Ureter (tissue), 1 donor: ENCODE measurements around the gene PRPF6. TPM values are rescaled to one million over a fixed set of nuclear protein-coding genes. Genes with fewer than 3 reads are reported as not detected.

Source experiments
- DNase-seq: peaks from one replicate; pipeline ENCODE4 v3.0.0-alpha.2; 2020; ENCODE audit warnings: low spot score
- total RNA-seq: library from RNA; stranded (reverse); gene quantifications from one replicate; pipeline ENCODE4 v1.2.4, GENCODE V29; 2023
- donor health status: DM: yes; HTN: yes; CAD: no.

PRPF6 gene
- total RNA-seq, 1 donor from 2014 or later, result 75.0 TPM

DNA sequence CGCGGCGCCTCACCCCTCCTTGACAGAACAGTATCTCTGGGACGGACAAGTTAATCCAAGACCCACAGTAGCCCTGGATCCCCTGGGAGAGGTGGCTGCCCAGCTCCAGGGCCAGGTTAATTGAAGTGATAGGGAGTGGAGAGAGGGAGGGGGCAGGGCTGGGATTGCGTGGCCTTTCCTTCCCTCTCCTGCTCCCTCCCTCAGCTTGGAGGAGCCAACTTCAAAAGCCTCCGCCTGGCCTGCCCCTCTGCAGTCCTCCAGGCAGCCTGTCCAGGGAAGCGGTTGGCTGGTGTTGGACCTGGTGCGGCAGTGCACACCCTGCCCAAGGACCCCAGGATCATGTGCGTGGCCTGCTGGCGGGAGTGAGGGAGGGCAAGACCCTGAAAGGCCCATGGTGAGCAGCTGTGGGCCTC lies 55.0 kb downstream of the PRPF6 start, which contains the start of gene C20orf204:
TSS of gene C20orf204 (plus strand) at position 250 of the 413 bp plus-strand sequence. CDS start at position 392, 142 bp downstream.
- DNase-seq, result no peak

DNA sequence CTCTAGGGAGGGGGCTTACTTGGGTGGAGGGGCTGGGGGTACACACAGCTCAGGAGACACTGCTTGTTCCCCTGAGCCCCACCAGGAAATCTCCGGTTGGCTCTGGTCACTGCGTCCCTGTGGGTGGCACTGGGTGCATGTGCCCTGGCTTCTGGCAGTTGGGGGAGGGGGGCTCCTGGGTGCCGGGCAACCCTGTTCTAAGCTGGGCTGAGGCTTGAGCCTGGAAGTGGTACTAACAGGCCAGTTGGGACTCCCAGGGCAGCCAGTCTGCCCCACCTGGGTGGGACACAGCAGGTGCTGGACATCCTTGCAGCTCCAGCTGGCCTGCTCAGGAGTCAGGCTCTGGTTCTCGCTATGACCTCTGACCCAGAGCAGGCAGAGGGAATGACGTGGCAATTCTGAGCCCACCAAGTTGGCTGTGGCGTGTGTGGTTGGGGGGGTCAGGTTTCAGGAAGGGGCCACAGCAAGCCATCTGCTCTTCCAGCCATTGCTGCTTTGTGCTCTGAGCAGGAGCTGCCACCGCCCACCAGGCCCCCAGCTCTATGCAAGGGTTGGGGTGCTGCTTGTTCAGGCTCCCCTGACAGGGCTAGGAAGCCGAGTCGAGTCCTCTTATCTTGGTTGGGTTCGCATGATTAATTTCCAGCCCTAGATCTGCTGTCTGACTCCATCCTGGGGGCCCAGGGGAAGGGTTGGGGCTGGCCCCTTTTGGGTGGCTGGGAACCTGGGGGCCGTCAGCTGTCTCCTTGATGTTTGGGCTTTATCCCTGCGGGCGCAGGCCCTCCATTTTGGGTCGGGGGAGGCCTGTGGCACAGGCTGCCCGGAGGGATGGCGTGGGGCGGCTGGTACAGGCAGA lies 55.6 kb downstream of the PRPF6 start:
- DNase-seq, result no peak

DNA sequence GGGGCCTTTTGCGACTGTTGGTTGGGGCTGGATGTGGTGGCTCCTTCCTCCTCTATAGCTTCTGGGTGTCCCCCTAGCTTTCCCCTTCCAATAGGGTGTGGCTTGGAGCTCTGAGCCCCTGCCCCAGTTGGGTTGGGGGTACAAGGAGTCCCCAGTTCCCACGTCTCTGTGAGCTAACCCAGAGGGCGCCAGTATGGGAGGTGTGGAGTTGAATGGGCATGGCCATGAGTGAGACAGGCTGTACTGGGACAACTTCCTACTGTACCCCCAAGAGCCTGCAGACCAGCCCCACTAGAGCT lies 56.2 kb downstream of the PRPF6 start:
- no peak for DNase-seq

- no peak for DNase-seq
Observed at GRCh38 chr20:64037498-64038213, 56.7 kb downstream of the PRPF6 start.

GRCh38 chr20:64038224-64038564 lies 57.3 kb downstream of the PRPF6 start:
- DNase-seq, result no peak

DNA sequence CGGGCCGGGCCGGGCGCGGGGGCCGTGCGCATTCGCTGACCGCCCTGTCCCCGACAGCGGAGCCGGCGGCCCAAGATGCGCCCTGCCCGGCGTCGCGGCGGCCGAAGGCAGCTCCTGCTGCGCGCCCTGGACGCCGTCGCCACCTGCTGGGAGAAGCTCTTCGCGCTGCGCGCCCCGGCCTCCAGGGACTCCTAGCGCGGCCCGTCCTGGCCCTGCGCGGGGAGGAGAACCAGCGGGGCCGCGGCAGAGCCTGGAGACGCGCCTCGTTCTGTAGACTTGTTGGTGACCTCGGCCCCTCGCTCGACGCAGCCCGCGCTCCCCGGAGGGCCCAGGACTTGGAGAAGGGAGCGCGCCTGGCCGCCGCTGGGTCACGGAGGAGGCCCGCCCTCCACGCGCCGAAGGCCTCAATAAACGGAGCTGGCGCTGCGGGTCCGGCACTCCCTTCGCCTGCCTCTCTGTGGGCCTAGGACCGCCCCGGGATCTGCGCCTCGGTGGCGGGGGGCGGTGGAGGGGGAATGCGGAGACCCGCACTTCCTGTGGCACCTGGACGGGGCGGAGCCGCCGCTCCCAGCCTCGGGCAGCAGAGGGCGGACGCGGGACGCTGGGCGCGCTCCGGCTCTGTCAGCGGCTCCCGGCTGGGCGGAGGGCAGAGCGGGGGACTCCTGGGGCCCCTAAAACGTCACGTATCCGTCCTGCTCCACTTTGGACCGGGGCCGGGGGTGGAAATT lies 57.8 kb downstream of the PRPF6 start:
- DNase-seq, result peak; percentile 69

- DNase-seq, result no peak
Observed at GRCh38 chr20:64039293-64040160, 58.6 kb downstream of the PRPF6 start.

GRCh38 chr20:64040231-64041039 lies 59.5 kb downstream of the PRPF6 start:
- DNase-seq, result no peak

DNA sequence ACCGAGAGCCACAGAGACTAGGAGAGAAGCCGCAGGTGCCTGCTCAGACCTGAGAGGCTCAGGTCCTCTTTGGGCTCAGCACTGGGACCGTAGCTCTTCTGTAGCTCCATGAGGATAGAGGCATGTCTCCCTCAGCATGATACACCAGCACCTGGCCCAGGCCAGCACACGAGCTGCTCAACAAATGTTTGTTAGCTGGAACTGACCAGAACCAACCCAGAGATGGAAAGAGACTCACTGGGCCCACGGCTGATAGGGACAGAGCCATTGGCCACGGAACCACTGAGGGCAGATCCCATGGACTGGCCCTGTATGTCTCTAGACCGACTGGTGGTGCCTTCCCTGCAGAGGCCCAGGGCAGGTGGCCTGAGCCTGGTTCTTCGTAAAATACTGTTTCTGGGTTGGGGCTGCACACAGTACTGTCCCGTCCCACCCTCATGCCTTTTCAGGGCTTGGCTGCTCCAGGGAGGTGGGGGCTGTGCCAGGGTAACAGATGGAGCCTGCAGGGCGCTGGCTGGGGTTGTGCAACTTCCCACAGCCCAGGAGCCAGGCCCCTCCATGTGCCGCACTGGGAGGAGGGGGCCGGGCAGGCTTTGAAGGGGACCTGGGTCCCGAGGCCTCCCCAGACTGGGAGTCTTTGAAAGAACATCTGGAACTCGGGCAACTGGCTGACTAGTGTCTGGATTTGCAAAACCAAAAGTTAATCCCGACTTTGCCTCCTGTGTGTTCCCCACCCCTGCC lies 60.3 kb downstream of the PRPF6 start:
- no peak for DNase-seq

GRCh38 chr20:64041781-64042053 lies 60.8 kb downstream of the PRPF6 start:
- DNase-seq, result no peak

- no peak for DNase-seq
Observed at GRCh38 chr20:64042054-64042781, 61.3 kb downstream of the PRPF6 start.

DNA sequence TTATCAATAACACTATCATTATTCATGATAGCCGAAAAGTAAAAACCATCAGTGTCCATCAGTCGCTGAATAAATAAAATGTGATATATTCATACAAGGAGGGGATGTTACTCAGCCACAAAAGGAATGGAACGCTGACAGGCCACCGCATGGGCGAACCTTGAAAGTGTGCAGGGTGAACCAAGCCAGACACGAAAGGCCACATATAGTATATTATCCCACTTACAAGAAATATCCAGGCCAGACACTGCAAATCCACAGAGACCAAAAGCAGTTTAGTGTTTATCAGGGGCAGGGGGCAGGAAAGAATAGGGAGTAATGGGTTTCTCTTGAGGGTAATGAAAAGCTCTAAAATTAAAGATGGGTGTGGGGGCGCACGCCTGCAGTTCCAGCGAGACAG lies 62.8 kb downstream of the PRPF6 start:
- no peak for DNase-seq

GRCh38 chr20:64044484-64045247 lies 63.7 kb downstream of the PRPF6 start:
- DNase-seq, result no peak

DNA sequence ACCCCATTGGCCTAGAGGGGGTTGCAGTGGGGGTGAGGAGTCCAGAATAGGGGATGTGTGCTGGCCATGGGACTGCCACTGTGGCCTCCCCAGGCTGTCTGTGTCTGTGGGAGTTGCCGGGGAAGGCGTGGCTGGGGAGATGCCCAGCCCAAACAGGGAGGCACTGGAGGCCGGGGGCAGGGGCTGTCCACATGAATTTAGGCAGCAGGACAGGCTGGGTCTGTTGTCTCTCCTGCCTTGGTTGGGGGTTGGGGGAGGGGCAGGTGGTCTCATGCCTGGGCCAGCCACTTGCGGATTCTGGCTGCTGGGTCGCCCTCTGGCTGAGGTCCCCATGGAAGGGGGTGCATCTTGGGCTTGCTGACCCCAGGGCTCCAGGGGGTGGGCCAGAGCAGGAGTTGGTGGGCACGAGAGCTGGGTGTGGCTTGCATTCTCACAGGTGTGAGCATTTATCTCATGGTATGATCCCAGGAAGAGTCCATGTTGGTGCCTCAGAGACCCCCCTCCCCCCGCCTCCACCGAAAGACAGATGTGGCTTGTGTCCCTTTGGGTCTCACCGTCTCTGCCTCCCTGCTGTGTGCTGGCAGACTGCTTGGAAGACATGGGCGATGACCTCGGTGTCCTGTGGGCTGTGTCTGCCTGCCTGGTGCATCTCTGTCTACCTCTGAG lies 64.5 kb downstream of the PRPF6 start:
- no peak for DNase-seq

- no peak for DNase-seq
Observed at GRCh38 chr20:64047046-64047389, 66.1 kb downstream of the PRPF6 start.

DNA sequence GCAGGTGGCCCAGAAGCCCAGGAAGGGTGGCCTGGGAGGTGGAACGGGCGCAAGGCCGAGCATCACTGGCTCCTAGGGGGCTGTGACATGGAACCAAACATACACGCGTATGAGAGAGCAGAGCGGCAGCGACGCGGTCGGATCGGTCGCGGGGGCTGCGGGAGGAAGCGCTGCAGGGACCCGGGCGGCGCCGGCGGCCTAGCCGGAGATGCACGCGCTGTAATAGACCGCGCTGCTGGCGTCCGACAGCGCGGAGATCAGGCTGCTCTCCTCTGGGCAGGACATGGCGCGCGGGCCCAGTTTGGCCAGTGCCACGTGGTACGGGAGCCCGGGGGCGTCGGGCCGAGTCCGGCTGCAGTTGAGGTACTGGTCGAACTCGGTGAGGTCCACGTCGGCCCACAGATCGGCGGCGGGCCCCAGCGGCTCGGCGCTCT lies 67.1 kb downstream of the PRPF6 start:
- DNase-seq, result no peak

GRCh38 chr20:64048402-64049044 lies 67.6 kb downstream of the PRPF6 start:
- no peak for DNase-seq
